ENCODE results near the gene LPCAT3.

The LPCAT3 gene

DNA sequence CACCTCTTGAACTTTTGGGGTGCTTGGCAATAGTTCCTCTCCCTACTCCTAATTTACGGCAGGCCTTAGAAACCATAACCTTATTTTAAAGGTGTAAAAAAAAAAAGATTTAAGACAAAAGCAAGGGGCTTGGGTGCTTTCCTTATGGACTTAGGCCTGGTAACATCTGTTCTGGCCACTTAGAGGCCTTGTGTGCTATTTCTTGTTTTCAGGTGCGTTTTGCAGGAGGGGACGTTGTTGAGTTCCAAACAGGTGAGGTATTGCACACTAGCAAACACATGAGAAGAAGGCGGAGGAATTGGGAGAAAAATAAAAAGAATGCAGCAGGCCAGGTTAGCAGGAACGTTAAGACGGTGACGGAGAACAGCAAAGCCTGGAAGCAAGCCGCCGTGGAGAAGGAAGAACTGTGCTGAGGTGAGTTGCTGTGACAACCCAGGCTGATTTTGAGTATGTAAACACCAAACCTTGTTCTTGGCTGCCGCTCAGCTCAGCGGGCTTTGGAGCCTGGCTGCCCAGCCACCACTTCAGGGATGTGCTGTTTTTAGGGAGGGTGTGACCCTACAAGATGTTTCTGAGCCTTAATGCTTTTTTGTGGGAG is 30.2 kb downstream of the LPCAT3 start:
- no peak for DNase-seq

DNA sequence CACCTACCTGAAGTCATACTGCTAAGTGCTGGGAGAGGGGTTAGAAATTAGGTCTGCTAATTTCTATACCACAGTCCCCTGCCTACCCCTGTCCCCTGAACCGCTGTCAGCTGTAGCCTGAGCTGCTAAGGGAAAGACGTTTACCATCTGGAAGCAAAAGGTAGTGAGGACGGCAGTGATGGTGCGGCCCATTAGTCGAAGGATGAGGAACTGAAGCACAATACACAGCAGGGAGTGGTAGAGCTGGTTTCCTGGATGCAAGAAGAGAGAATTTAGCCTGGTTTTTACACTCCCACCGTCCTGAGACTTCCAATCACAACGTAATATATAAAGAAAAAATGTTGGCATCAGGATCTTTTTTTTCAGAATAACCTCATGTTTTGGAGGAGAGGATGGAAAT is 35.7 kb downstream of the LPCAT3 start:
- no peak for DNase-seq

DNA sequence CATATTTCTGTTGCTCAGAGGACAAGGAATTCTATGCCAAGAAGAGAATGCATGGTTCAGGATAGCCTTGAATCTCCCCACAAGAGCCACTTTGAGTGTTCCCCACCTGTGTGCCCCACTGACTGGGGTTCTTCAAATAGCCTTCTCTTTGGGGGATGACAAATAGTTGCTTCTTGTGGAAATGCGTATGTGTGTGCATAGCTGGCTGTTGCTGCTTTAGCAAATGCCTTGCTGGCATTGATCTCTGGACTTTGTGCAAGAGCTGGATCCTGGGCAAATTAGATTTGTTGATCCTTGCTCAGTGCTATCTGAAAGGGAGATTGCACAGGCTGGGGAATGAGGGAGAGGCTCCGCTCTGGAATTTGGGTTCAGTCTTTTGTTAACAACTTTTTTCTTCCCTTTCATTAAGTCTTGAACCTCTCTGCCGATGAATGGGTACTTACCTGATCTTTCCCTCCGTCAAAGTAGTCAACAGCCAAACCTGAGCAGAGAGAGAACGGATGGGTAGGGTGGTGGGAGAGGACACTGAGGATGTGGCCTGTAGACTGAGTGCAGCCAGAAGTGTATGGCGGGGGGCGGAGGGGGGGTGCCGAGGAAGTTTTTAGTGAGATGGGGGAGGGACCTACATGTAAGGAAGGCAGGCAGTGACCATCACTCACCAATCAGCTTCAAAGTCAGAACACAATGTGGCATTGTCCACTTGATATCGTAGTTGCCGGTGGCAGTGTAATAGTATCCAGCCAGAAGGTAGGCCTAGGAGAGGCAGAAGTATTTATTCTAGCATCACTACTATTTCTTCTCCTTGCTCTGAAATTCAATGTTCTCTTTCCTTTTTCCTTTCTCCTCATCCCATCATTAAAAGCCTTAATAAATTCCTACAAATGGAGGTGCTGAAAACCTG is 36.9 kb downstream of the LPCAT3 start:
- DNase-seq: no peak

DNA sequence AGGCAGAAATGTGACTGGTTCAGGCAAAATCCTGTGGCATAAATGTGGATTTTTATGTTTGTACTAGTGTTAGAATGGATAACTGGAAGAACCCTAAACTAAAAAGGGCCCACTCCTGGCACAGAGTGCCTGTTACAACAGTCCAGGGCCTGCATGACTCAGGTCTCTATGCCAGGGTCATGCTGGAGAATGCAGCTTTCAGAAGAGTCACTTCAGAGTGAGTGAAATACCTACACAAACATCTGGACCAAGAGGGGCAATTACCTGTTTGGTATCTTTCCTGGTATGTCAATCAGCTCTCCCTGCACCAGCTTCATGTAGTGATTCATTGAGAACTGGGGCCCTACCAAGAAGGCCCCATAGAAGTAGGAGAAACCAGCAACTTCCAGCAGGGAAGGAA is 37.5 kb downstream of the LPCAT3 start:
- DNase-seq: no peak

DNA sequence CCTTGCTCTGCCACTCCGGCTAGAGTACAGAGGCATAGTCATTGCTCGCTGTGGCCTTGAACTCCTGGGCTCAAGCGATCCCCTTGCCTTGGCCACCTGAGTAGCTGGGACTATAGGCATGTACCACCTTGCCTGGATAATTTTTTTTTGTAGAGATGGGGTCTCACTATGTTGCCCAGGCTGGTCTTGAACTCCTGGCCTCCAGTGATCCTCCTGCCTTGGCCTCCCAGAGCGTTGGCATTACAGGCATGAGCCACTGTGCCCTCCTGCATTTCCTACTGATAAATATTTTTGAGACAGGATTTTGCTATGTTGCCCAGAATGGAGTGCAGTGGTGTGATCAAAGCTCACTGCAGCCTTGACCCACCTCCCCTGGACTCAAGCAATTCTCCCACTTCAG is 38.2 kb downstream of the LPCAT3 start:
- DNase-seq: no peak

DNA sequence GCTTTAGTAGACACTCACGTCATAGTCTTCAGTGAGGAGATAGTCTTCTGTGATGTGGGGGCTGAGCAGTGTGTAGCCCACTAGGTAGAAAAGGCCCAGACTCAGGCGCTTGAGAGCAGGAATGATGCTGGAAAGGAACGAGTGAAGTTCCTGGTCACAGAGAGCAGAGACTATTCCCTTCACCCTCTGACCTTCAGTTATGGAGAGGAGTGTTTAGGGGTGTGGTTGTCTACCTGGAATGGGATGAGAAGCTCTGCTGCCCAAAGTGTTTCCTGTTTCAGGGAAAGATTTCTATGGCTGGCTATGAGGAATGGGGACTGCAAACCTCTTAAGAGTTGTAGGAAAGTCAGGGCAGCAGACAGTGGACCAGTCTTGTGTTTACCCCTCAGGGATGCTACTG is 38.8 kb downstream of the LPCAT3 start:
- no peak for DNase-seq

DNA sequence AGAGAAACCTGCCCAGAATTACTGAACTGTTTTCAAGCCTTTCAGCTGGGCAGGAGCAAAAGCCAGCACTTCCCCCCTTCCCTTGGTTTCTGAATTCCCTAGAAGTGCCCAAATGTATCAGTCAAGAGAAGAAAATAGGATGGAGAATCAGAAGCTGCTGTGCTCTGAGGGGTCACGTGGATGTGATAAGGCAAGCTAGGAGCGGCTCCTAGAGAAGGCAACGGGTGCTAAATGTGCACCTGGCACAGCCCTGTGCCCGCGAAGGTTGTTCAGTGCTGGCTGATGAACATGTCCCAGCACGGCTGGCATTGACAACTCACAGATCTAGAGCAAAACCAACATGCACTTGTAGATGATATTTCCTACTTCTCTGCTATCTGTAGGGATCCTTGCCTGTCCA is 39.3 kb downstream of the LPCAT3 start:
- DNase-seq: no peak

DNA sequence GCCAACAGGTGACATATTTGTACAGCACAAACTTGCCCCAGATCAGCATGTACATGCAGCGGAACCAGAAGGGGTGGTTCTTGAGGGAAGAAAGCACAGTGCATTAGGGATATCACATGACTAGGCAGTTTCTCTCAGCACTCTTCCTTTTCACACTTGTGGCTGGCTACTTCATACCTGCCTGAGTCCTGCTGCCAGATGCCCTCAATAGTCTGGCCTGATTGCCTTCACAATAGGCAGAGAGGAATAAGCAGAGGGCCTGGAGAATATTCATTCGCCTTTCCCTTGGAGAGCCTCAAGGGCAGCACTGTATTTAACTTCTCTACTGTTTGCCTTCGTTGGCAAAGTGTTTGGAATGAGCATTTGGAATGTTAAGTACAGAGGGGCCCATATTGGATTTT is 39.7 kb downstream of the LPCAT3 start:
- no peak for DNase-seq

DNA sequence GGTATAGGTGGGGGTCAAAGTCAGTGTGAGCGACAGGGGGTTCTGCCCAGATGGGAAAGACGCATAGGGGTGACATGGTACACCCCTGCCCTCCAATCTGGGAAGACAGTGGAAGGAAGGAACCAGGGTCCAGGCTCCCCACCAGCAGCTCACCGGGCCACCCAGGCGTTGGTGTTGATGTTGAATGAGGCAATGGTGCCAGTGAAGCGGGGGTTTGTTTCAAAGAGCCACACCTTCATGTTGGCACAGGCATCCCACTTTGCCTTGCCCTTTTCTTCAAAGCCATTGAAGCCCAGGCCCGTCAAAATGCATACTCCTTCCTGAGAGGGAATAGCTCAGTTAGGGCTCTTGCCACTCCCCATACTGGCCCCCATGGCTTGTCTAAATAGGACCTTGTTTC is 40.1 kb downstream of the LPCAT3 start:
- no peak for DNase-seq

DNA sequence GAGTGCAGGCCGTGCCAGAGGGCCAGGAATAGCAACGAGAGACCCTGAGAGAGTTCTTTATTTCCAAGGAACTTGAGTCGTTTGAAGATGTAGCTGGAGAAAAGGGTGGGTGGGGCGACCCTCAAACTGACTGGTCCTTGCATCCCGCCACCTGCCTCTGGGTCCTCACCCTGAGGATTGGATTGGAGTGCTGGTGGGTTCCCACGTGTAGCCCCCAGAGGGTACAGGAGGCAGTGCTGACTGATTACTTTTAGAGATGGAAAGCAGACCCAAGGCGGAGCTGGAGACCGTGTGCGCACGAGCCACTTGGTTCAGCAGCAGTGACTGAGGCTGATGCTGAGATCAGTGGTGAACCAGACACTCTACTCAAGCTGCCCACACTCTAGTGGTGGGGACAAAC is 40.6 kb downstream of the LPCAT3 start:
- DNase-seq: no peak

DNA sequence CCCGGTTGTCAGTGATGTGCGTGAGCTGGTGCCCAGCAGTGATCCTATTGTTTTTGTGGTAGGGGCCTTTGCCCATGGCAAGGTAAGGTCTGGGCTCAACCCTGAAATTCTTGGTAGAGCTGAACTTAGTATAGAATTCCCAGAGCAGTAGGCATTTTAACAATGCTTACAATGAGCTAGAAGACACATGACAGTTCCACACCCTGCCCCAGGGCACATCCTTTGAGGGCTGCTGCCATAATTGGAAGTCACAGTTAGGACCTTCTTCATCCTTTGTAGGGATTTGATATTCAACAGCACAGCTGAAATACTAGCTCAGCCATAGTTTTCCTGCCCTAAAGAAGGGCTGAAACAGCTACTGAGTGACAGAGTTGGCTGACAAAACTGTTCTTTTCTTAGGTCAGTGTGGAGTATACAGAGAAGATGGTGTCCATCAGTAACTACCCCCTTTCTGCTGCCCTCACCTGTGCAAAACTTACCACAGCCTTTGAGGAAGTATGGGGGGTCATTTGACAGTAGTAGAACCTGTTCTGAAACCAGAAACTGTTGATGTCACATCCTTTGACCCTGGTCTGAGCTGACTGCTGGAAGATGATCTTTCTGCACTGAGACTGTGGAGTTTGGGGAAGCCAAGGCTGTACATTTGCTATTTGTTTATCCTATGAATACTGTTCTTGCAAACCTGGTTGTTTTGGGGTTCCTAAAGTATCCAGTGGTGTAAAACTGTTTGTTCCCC is 42.8 kb downstream of the LPCAT3 start:
- no peak for DNase-seq

DNA sequence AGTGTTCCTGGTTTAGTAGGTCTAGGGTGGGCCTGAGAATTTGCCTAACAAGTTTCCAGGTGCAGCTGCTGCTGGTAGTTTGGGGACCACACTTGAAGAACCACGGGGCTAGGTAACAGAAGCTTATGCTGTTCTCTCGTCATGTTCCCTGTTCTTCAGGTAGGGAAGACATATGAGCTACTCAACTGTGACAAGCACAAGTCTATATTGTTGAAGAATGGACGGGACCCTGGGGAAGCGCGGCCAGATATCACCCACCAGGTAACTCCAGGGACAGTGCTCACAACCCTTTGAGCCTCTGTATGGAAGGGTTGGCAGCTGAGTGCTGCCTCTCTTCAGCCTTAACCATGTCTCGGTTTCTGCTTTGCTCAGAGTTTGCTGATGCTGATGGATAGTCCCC is 44.1 kb downstream of the LPCAT3 start:
- DNase-seq: no peak

DNA sequence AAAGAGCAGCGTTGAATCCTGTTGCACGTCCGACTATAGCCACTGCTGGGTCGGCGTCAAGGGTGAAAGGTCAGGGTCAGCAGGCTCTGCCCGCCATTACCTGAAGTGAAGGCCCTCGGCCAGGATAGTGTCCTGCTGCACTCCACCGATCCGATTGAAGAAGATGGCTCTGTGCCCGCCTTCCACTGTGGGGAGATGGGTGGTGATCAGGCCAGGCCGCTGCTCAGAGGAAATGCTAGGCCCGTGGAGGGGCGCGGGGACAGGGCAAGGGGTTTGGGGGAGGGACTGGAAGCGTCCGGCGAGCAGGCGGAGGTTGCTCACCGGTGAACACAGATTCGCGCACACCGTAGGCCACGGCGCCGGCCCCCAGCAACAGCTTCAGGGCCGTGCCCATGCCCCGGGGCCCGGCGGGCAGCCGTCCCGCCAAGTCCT is 48.2 kb downstream of the LPCAT3 start:
- DNase-seq: no peak

DNA sequence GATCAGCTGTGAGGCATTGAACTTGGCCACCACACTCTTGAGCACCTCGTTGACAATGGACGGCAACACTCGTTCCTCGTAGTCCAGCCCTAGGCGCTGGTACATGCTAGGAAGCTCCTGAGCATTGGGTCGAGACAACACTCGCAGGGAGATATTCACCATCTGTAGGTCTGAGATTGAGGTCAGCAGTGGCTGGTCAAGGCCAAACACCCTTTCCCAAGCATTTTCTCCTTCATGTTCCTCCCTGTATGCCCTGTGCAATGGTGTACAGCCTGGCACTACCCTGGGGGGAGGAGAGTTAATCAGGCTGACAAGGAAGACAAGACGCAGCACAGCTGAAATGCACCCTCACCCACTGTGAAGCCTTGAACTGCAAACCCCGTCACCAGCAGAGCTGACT is 49.9 kb downstream of the LPCAT3 start:
- DNase-seq: no peak

DNA sequence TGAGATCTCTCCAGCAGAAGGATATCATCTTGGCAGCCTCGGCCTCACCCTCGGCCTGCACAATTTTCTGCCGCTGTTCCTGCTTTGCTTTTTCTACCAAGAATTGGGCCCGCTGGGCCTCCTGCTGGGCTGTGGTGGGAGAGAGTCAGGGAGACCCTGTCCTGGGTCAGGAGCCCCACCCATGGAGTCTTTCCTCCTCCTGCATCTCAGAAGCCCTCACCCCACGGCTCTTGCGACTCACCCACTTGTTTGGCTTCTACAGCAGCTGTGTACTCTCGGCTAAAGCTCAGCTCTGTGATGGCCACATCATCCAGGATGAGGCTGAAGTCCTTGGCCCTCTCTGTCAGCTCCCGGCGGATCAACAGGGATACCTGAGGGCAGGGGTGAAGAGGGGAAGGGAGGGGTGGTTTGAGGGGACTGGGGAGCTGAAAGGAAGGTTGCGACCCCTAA is 50.6 kb downstream of the LPCAT3 start:
- no peak for DNase-seq

DNA sequence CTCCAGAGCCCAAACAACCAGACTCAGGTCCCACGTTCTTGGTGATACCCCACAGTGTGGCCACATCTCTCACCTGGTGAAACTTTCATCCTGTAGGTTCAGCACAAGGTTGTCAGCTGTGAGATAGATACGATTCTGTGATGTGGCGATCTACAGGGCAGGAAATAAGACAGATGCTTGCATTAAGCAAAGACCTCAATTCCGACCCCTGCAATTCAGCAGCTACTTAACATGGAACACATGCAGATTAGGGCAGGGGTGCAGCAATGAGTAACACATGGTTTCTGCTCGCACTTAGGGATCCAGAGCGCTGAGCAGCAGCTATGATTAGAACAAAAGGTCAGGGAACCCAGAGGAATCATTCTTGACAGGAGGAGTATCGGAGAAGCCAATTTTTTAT is 51.9 kb downstream of the LPCAT3 start:
- DNase-seq: no peak

DNA sequence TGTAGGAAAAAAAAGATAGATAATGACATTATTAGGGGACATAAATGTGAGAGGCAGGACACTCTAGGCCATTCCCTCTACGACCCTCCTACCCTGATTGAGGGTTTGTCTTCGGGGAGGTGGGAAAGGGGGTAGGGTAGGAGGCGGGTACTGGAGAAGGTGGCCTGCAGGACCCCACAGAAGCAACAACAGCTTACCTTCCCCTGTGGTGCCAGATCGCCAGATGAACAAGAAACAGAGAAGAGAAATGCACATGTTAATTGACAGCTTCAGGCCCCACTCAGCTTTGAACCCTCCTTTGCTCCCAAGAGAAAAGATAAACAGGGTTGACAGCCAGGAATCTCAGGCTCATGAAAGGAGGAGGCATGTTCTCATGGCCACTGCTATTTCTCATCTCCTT is 52.6 kb downstream of the LPCAT3 start:
- DNase-seq: no peak

DNA sequence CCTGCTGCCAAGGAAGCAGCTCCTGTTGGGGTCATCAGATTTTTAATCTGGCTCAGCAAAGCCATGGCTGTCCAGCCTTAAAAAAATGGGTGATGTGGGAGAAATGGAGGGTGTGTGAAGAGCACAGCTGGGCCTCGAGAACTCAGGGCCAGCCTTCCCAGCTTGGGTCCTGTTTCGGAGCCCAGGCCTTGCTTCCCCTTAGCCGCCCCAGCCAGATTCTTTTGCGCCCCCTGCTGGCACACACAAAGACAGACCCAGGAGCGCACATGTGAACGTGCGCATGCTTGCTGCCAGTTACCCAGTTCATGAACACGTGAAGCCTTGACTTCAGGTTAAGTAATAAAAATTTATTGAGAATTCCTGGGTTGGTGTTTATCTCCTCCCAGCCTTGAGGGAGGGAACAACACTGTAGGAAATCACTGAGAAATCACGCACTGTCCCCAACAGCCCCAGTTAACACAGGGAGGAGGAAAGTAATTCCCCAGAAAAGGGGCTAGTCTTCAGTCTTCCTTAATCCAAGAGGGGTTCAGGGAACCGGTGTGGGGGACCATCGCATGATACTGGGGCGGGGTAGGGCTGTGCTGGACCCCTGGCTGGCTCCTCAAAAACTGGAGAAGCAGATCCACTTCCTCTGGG is 53.1 kb downstream of the LPCAT3 start:
- DNase-seq: peak; percentile 82

DNA sequence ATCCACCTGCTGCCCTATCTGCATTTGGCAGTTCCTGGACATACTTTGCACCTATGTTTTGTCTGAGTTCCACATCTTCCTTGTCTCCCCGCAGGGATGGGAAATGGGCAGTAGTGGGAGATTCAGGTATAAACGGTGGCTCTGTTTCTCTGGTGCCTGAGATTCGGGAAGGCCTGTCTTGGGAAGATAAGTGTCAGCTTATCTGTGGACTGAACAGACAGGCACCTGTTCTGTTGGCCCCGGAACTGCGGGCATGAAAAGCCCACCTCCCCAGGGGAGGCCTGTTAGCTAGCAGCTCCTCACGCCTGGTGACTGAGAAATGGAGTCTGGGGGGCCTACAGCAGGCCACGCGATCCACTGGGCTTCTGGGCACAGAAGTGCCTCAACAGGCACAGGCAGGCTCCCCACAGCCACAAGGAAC is 53.7 kb downstream of the LPCAT3 start:
- no peak for DNase-seq

DNA sequence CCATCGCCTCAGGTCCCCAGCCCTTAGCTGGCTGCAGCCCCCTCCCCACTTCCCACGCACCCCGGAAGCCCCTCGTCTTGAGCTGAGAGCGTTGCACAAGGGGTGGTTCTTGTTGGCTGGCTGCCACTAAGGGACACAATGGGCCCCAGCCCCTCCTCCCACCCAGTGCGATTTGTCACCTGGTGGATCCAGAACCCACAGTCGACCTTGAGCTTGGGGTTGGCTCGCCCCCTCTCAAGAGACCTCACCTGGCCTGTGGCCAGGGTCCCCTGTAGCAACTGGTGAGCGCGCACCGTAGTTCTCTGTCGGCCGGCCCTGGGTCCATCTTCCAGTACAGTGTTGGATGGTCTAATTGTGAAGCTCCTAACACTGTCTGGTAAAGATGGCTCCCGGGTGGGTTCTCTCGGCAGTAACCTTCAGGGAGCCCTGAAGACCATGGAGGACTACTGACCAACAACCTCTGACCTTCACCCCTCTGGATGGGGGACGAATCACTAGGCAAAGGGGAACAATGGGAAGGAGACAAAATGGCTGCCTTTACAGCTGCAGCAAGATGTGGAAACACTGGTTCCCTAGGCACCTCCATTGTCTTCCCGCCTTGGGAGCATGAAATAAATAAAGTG is 54.4 kb downstream of the LPCAT3 start:
- DNase-seq: no peak

DNA sequence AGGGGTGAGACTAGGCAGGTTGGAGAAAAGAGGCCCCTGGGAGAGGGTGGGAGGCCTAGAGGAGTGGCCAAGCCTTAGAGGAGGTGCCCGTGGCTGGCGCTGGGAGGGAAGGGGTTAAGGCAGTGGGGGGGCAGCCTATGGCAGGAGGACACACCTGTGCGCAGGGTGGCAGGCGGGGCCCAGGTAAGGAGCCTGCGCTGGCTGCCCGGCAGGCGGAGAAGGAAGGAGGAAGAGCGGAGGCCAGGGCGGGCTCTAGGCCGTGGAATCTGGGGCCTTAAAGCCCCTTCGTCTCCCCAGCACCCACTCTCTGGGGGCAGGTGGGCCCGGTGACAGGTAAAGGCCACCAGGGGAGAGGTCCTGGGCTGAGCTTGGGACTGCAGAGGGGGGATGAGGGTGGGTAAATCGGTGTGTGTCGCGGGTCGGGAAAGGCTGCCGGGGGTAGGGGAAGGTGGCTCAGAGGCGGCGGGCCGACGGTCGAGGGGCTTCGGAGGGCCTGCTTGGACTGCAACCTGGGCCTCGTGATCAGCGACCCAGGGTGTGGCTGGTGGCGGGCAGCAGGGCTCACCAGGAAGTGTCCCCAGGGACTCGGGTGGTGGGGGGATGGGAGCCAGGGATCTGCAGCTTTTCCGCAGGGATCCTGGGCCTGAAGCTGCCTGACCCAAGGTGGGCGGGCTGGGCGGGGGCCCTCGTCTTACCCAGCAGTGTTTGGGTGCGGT is 55.1 kb downstream of the LPCAT3 start:
- no peak for DNase-seq

Measured in stimulated activated naive CD4-positive, alpha-beta T cell treated with Interleukin-2 at 50 U/mL for 16 hours (primary cell).